OCI-LY1 (cell line): ENCODE data around the gene PRKCA.

Source experiments
- EZH2 ChIP-seq: fragments of 200-600 bp; sonication (generic), shearing (Covaris generic); IDR thresholded peaks from 2 replicates; pipeline ENCODE4 v1.8.0; 2017; ENCODE audit warnings: borderline replicate concordance, mixed run types, mild to moderate bottlenecking, antibody characterized with exemption, low read length, moderate library complexity, mixed read lengths
- TF ChIP-seq, protein P1 (sequence below): fragments of 200-600 bp; sonication (generic), shearing (Covaris generic); IDR thresholded peaks from 2 replicates; pipeline ENCODE4 v1.5.1; 2017; ENCODE audit warnings: mild to moderate bottlenecking, antibody characterized with exemption, low read length, moderate library complexity, mixed read lengths

DNA sequence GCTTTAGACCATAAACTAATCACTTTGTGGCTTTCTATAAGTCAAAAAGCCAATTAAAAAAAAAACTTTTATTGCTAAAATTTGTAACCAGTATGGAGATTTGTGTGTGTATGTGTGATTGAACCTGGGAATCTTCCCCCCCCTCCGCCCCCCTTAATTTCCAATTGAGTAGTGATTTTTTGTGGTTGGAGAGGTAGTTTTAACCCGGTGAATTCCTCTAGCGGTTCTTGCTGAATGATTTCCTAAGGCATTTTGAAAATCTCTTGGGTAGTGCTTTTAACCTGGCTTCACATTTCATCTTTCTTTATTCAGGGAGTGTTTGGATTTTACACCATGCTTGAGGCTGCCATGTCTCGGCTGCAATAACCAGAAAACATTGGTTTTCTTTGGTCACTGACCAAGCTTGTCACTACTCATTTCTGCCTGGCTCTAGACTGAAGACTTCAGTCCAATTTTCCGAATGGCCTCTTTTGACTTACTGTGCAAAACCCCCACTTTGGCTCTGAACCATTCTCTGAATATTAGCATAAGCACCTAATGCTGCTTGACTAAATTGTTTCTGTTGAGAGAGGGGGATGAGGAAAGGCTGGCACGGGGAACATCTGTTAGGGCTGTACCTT, 35.6 kb downstream of the PRKCA start:
- TF ChIP-seq, protein P1, sequence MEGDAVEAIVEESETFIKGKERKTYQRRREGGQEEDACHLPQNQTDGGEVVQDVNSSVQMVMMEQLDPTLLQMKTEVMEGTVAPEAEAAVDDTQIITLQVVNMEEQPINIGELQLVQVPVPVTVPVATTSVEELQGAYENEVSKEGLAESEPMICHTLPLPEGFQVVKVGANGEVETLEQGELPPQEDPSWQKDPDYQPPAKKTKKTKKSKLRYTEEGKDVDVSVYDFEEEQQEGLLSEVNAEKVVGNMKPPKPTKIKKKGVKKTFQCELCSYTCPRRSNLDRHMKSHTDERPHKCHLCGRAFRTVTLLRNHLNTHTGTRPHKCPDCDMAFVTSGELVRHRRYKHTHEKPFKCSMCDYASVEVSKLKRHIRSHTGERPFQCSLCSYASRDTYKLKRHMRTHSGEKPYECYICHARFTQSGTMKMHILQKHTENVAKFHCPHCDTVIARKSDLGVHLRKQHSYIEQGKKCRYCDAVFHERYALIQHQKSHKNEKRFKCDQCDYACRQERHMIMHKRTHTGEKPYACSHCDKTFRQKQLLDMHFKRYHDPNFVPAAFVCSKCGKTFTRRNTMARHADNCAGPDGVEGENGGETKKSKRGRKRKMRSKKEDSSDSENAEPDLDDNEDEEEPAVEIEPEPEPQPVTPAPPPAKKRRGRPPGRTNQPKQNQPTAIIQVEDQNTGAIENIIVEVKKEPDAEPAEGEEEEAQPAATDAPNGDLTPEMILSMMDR, result no peak
- no peak for TF ChIP-seq EZH2
